ENCODE results near the gene SYT7.

- TF ChIP-seq ZBTB26 (tag by site-specific recombination; optimal IDR thresholded peaks at IDR 0.05) = no peak
- no peak for TF ChIP-seq ZFP69B (tag by site-specific recombination; IDR thresholded peaks at IDR 0.05)
- TF ChIP-seq ZNF169 (tag by site-specific recombination; IDR thresholded peaks at IDR 0.05) = no peak
- no peak for TF ChIP-seq CTCF (tag by site-specific recombination; IDR thresholded peaks at IDR 0.05)
- no peak for TF ChIP-seq ZNF398 (tag by site-specific recombination; IDR thresholded peaks at IDR 0.05)
- no peak for TF ChIP-seq ZNF510 (tag by site-specific recombination; IDR thresholded peaks at IDR 0.05; ENCODE audit: insufficient replicate concordance)
- no peak for TF ChIP-seq YY1 (tag by site-specific recombination; IDR thresholded peaks at IDR 0.05)
- TF ChIP-seq BCL11B (tag by site-specific recombination; IDR thresholded peaks at IDR 0.05; ENCODE audit: low read depth) = no peak
- no peak for TF ChIP-seq PRDM4 (tag by site-specific recombination; IDR thresholded peaks at IDR 0.05)
- TF ChIP-seq HOXA7 (CRISPR knock-in tag; IDR thresholded peaks at IDR 0.05; ENCODE audit: borderline replicate concordance) = no peak
- no peak for TF ChIP-seq ZNF792 (tag by site-specific recombination; IDR thresholded peaks at IDR 0.05)
Observed at GRCh38 chr11:61575886-61576861, 4.7 kb downstream of the SYT7 start.
